ENCODE results near the gene GPR137. TPM values are rescaled to one million over a fixed set of nuclear protein-coding genes. Genes with fewer than 3 reads are reported as not detected.
A peak's percentile ranks its signal among the peaks of the same experiment; 100 is the strongest.

GPR137 gene
- total RNA-seq, 4 donors from 2014 or later: 6.4 to 35.2 (median 27.4) TPM

- peak; percentile 80 for DNase-seq
- Histone ChIP-seq H3K9me3 (no peaks in the 10 kb centered on the region), H3K27me3 (no peaks in the 10 kb centered on the region), H3K36me3 (peaks cover 0 to 15% (median 4%) of the 10 kb centered on the region in 4 donors), H3K4me3 (no peak overlapping the region), H3K27ac (peak overlapping the region; percentile 30 to 95 (median 52)), H3K4me1 (peaks cover 0 to 45% (median 27%) of the 10 kb centered on the region in 4 donors)
- intact Hi-C loops (cut with DNase I; ENCODE audit: low total_unique reads): no loop called here
- TF ChIP-seq POLR2AphosphoS5 (IDR thresholded peaks at IDR 0.05): no peak
- TF ChIP-seq POLR2A (IDR thresholded peaks at IDR 0.05): peak; percentile 14
- 73 to 100% methylated on average over 1 to 17 of the region's 17 CpGs for WGBS, 2 donors (ENCODE audit: low coverage in 1 of 2)
- in situ Hi-C loops (cut with MboI; ENCODE audit: low pct_ligation_motif_present in 1 of 4, low pct_unique_long_range_greater_than_20kb in 1 of 4, low sequenced_read_pairs in 3 of 4): no loop called here
Measured at GRCh38 chr11:64276653-64277431, 8.8 kb upstream of the GPR137 start.

GRCh38 chr11:64278576-64279190 is 7.0 kb upstream of the GPR137 start:
- Histone ChIP-seq H3K27ac (no peak overlapping the region), H3K9me3 (no peaks in the 10 kb centered on the region), H3K27me3 (no peaks in the 10 kb centered on the region), H3K4me1 (peaks cover 13 to 45% (median 27%) of the 10 kb centered on the region in 4 donors), H3K4me3 (no peak overlapping the region), H3K36me3 (peaks cover 0 to 15% (median 4%) of the 10 kb centered on the region in 4 donors)
- DNase-seq: no peak
- in situ Hi-C loops (cut with MboI; ENCODE audit: low pct_ligation_motif_present in 1 of 4, low pct_unique_long_range_greater_than_20kb in 1 of 4, low sequenced_read_pairs in 3 of 4): no loop called here
- WGBS, 2 donors (ENCODE audit: low coverage in 1 of 2): 20 to 83% methylated on average over 1 to 8 of the region's 8 CpGs
- TF ChIP-seq EP300 (IDR thresholded peaks at IDR 0.05; ENCODE audit: low read depth) (no peak), CTCF (IDR thresholded peaks at IDR 0.05) (no peak), POLR2A (IDR thresholded peaks at IDR 0.05) (no peak), POLR2AphosphoS5 (IDR thresholded peaks at IDR 0.05) (no peak)
- intact Hi-C loops (cut with DNase I; ENCODE audit: low total_unique reads): no loop called here

- no peak for DNase-seq
- no peaks in the 10 kb centered on the region for H3K27me3 ChIP-seq
- H3K27ac ChIP-seq: no peak overlapping the region
- 89 to 92% methylated on average over 5 to 22 of the region's 22 CpGs for WGBS, 2 donors (ENCODE audit: low coverage in 1 of 2)
- in situ Hi-C loops (cut with MboI; ENCODE audit: low pct_ligation_motif_present in 1 of 4, low pct_unique_long_range_greater_than_20kb in 1 of 4, low sequenced_read_pairs in 3 of 4) (no loop called here), intact Hi-C loops (cut with DNase I; ENCODE audit: low total_unique reads) (no loop called here)
- no peak overlapping the region for H3K4me3 ChIP-seq
- TF ChIP-seq EP300 (IDR thresholded peaks at IDR 0.05; ENCODE audit: low read depth): no peak
- no peak for TF ChIP-seq POLR2A (IDR thresholded peaks at IDR 0.05)
- TF ChIP-seq POLR2AphosphoS5 (IDR thresholded peaks at IDR 0.05): no peak
- no peak for TF ChIP-seq CTCF (IDR thresholded peaks at IDR 0.05)
- H3K36me3 ChIP-seq: peaks cover 0 to 15% (median 4%) of the 10 kb centered on the region in 4 donors
- H3K4me1 ChIP-seq: peaks cover 22 to 38% (median 27%) of the 10 kb centered on the region in 4 donors
- no peaks in the 10 kb centered on the region for H3K9me3 ChIP-seq
Measured at GRCh38 chr11:64281957-64282770, 3.5 kb upstream of the GPR137 start.

GRCh38 chr11:64283092-64283491 is 2.6 kb upstream of the GPR137 start:
- peaks cover 22 to 32% (median 26%) of the 10 kb centered on the region in 4 donors for H3K4me1 ChIP-seq
- in situ Hi-C loops (cut with MboI; ENCODE audit: low pct_ligation_motif_present in 1 of 4, low pct_unique_long_range_greater_than_20kb in 1 of 4, low sequenced_read_pairs in 3 of 4) (no loop called here), intact Hi-C loops (cut with DNase I; ENCODE audit: low total_unique reads) (no loop called here)
- H3K9me3 ChIP-seq: no peaks in the 10 kb centered on the region
- H3K27ac ChIP-seq: peak overlapping the region in 3 of 4 donors; percentile 96 to 99 (median 98)
- DNase-seq: no peak
- H3K27me3 ChIP-seq: no peaks in the 10 kb centered on the region
- 88% methylated on average over 3 of the region's 3 CpGs; no CpG with 5 or more reads in 1 of the 2 donors for WGBS, 2 donors (ENCODE audit: low coverage in 1 of 2)
- peak overlapping the region in 1 of 4 donors; percentile 74 for H3K4me3 ChIP-seq
- peaks cover 0 to 11% (median 4%) of the 10 kb centered on the region in 4 donors for H3K36me3 ChIP-seq
- TF ChIP-seq POLR2AphosphoS5 (IDR thresholded peaks at IDR 0.05): no peak
- no peak for TF ChIP-seq EP300 (IDR thresholded peaks at IDR 0.05; ENCODE audit: low read depth)
- no peak for TF ChIP-seq CTCF (IDR thresholded peaks at IDR 0.05)
- TF ChIP-seq POLR2A (IDR thresholded peaks at IDR 0.05): no peak

Data from transverse colon (tissue), 4 donors.